ENCODE results near the gene IDE.

The IDE gene

GRCh38 chr10:92434385-92434784 lies 139.5 kb downstream of the IDE start:
- H3K14ac ChIP-seq (ENCODE audit: low read length in 2 of 2) = no peak overlapping the region
- H2BK12ac ChIP-seq (ENCODE audit: low read length in 2 of 2) = no peak overlapping the region
- H3K4me2 ChIP-seq (ENCODE audit: low read length, poor library complexity, severe bottlenecking) = no peak overlapping the region
- no peak overlapping the region for H2AK5ac ChIP-seq (ENCODE audit: low read length, severe bottlenecking)
- H3K23ac ChIP-seq (ENCODE audit: low read length in 2 of 2) = no peak overlapping the region
- WGBS = 95% methylated on average over 4 of the region's 4 CpGs
- no peak overlapping the region for H2AFZ ChIP-seq (ENCODE audit: low read depth, low read length)
- no peak overlapping the region for H3K4ac ChIP-seq (ENCODE audit: low read depth in 1 of 2, low read length in 2 of 2)
- H3K36me3 ChIP-seq (ENCODE audit: control insufficient read depth in 1 of 2, insufficient read depth in 2 of 2, low read depth in 1 of 2, low read length in 2 of 2) = no peaks in the 10 kb centered on the region
- DNase-seq = no peak
- no peaks in the 10 kb centered on the region for H3K4me1 ChIP-seq (ENCODE audit: control insufficient read depth, insufficient read depth, low read depth, low read length)
- H3K18ac ChIP-seq (ENCODE audit: low read depth in 1 of 2, low read length in 2 of 2) = no peak overlapping the region
- no peak overlapping the region for H4K8ac ChIP-seq (ENCODE audit: low read length)
- H3K9me3 ChIP-seq (ENCODE audit: control insufficient read depth, low read length) = no peaks in the 10 kb centered on the region
- no peak overlapping the region for H2BK5ac ChIP-seq (ENCODE audit: low read depth, low read length, poor library complexity, severe bottlenecking)
- H3K4me3 ChIP-seq (ENCODE audit: insufficient read depth in 1 of 2, low read depth in 1 of 2, low read length in 2 of 2) = no peak overlapping the region
- H3K79me1 ChIP-seq (replicated peaks; ENCODE audit: low read length, poor library complexity, severe bottlenecking) = no peaks in the 10 kb centered on the region
- H2BK15ac ChIP-seq (ENCODE audit: low read depth, poor library complexity, severe bottlenecking) = no peak overlapping the region
- no peak overlapping the region for H3K27ac ChIP-seq (ENCODE audit: low read length, poor library complexity, severe bottlenecking)
- H3K27me3 ChIP-seq (ENCODE audit: control insufficient read depth in 1 of 2, insufficient read depth in 1 of 2, low read length in 2 of 2) = no peaks in the 10 kb centered on the region
- H4K91ac ChIP-seq (ENCODE audit: low read length) = no peak overlapping the region
- no peak overlapping the region for H2BK120ac ChIP-seq (ENCODE audit: low read depth, low read length)
- H3K9ac ChIP-seq (ENCODE audit: low read length) = no peak overlapping the region

GRCh38 chr10:92432596-92432995 lies 141.3 kb downstream of the IDE start:
- H3K27me3 ChIP-seq (ENCODE audit: control insufficient read depth in 1 of 2, insufficient read depth in 1 of 2, low read length in 2 of 2) = no peaks in the 10 kb centered on the region
- H2AFZ ChIP-seq (ENCODE audit: low read depth, low read length) = no peak overlapping the region
- H4K91ac ChIP-seq (ENCODE audit: low read length) = no peak overlapping the region
- no peaks in the 10 kb centered on the region for H3K4me1 ChIP-seq (ENCODE audit: control insufficient read depth, insufficient read depth, low read depth, low read length)
- DNase-seq = no peak
- H2BK12ac ChIP-seq (ENCODE audit: low read length in 2 of 2) = no peak overlapping the region
- H3K18ac ChIP-seq (ENCODE audit: low read depth in 1 of 2, low read length in 2 of 2) = no peak overlapping the region
- no peak overlapping the region for H3K9ac ChIP-seq (ENCODE audit: low read length)
- no peak overlapping the region for H2BK15ac ChIP-seq (ENCODE audit: low read depth, poor library complexity, severe bottlenecking)
- no peak overlapping the region for H3K4me2 ChIP-seq (ENCODE audit: low read length, poor library complexity, severe bottlenecking)
- no peak overlapping the region for H2AK5ac ChIP-seq (ENCODE audit: low read length, severe bottlenecking)
- no peak overlapping the region for H3K23ac ChIP-seq (ENCODE audit: low read length in 2 of 2)
- no peak overlapping the region for H3K4ac ChIP-seq (ENCODE audit: low read depth in 1 of 2, low read length in 2 of 2)
- H3K27ac ChIP-seq (ENCODE audit: low read length, poor library complexity, severe bottlenecking) = no peak overlapping the region
- WGBS = 86% methylated on average over 3 of the region's 4 CpGs
- no peaks in the 10 kb centered on the region for H3K9me3 ChIP-seq (ENCODE audit: control insufficient read depth, low read length)
- H2BK120ac ChIP-seq (ENCODE audit: low read depth, low read length) = no peak overlapping the region
- no peaks in the 10 kb centered on the region for H3K79me1 ChIP-seq (replicated peaks; ENCODE audit: low read length, poor library complexity, severe bottlenecking)
- no peak overlapping the region for H4K8ac ChIP-seq (ENCODE audit: low read length)
- H3K14ac ChIP-seq (ENCODE audit: low read length in 2 of 2) = no peak overlapping the region
- no peak overlapping the region for H2BK5ac ChIP-seq (ENCODE audit: low read depth, low read length, poor library complexity, severe bottlenecking)
- no peak overlapping the region for H3K4me3 ChIP-seq (ENCODE audit: insufficient read depth in 1 of 2, low read depth in 1 of 2, low read length in 2 of 2)
- H3K36me3 ChIP-seq (ENCODE audit: control insufficient read depth in 1 of 2, insufficient read depth in 2 of 2, low read depth in 1 of 2, low read length in 2 of 2) = no peaks in the 10 kb centered on the region

DNA sequence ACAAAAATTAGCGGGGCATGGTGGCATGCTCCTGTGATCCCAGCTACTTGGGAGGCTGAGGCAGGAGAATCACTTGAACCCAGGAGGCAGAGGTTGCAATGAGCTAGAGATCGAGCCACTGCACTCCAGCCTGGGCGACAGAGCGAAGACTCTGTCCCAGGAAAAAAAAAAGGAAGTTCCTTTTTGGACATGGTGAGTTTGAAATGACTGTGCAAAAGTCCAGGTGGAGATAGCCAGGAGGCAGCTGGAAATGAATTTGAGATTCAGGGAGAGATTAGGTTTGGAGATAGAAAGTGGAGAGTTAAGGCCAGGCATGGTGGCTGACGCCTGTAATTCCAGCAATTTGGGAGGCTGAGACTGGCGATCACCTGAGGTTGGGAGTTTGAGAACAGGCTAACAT lies 143.8 kb downstream of the IDE start:
- Histone ChIP-seq H3K27me3 (ENCODE audit: control insufficient read depth in 1 of 2, insufficient read depth in 1 of 2, low read length in 2 of 2) (no peaks in the 10 kb centered on the region), H3K27ac (ENCODE audit: low read length, poor library complexity, severe bottlenecking) (no peak overlapping the region), H4K8ac (ENCODE audit: low read length) (no peak overlapping the region), H3K9me3 (ENCODE audit: control insufficient read depth, low read length) (no peaks in the 10 kb centered on the region), H2BK5ac (ENCODE audit: low read depth, low read length, poor library complexity, severe bottlenecking) (no peak overlapping the region), H3K14ac (ENCODE audit: low read length in 2 of 2) (no peak overlapping the region), H3K18ac (ENCODE audit: low read depth in 1 of 2, low read length in 2 of 2) (no peak overlapping the region), H3K4me3 (ENCODE audit: insufficient read depth in 1 of 2, low read depth in 1 of 2, low read length in 2 of 2) (no peak overlapping the region), H3K36me3 (ENCODE audit: control insufficient read depth in 1 of 2, insufficient read depth in 2 of 2, low read depth in 1 of 2, low read length in 2 of 2) (no peaks in the 10 kb centered on the region), H2BK120ac (ENCODE audit: low read depth, low read length) (no peak overlapping the region), H4K91ac (ENCODE audit: low read length) (no peak overlapping the region), H3K79me1 (replicated peaks; ENCODE audit: low read length, poor library complexity, severe bottlenecking) (no peaks in the 10 kb centered on the region), H3K23ac (ENCODE audit: low read length in 2 of 2) (no peak overlapping the region), H2AK5ac (ENCODE audit: low read length, severe bottlenecking) (no peak overlapping the region), H3K4me1 (ENCODE audit: control insufficient read depth, insufficient read depth, low read depth, low read length) (no peaks in the 10 kb centered on the region), H2BK15ac (ENCODE audit: low read depth, poor library complexity, severe bottlenecking) (no peak overlapping the region), H3K4ac (ENCODE audit: low read depth in 1 of 2, low read length in 2 of 2) (no peak overlapping the region), H2AFZ (ENCODE audit: low read depth, low read length) (no peak overlapping the region), H3K4me2 (ENCODE audit: low read length, poor library complexity, severe bottlenecking) (no peak overlapping the region), H3K9ac (ENCODE audit: low read length) (no peak overlapping the region), H2BK12ac (ENCODE audit: low read length in 2 of 2) (no peak overlapping the region)
- no peak for DNase-seq
- WGBS = 92% methylated on average over 5 of the region's 6 CpGs

DNA sequence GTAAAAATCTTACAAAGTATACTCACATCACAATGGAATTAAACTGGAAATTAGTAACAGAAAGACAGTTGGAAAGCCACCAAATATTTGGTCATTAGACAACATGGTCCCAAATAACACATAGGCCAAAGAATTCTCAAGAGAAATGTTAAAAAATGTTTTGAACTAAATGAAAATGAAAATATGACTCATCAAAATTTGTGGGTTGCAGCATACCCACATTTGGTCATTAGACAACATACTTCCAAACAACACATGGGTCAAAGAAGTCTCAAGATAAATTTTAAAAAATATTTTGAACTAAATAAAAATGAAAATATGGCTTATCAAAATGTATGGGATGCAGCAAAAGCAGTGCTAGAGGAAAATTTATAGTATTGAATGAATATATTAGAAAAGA lies 152.3 kb downstream of the IDE start:
- peaks cover 12% of the 10 kb centered on the region for H3K9me3 ChIP-seq (ENCODE audit: control insufficient read depth, low read length)
- H2BK120ac ChIP-seq (ENCODE audit: low read depth, low read length) = no peak overlapping the region
- H3K4me3 ChIP-seq (ENCODE audit: insufficient read depth in 1 of 2, low read depth in 1 of 2, low read length in 2 of 2) = no peak overlapping the region
- H3K79me1 ChIP-seq (replicated peaks; ENCODE audit: low read length, poor library complexity, severe bottlenecking) = no peaks in the 10 kb centered on the region
- DNase-seq = no peak
- no peaks in the 10 kb centered on the region for H3K4me1 ChIP-seq (ENCODE audit: control insufficient read depth, insufficient read depth, low read depth, low read length)
- no peak overlapping the region for H3K4me2 ChIP-seq (ENCODE audit: low read length, poor library complexity, severe bottlenecking)
- H3K4ac ChIP-seq (ENCODE audit: low read depth in 1 of 2, low read length in 2 of 2) = no peak overlapping the region
- no peak overlapping the region for H2BK15ac ChIP-seq (ENCODE audit: low read depth, poor library complexity, severe bottlenecking)
- no peak overlapping the region for H3K14ac ChIP-seq (ENCODE audit: low read length in 2 of 2)
- no peak overlapping the region for H2AFZ ChIP-seq (ENCODE audit: low read depth, low read length)
- H2BK5ac ChIP-seq (ENCODE audit: low read depth, low read length, poor library complexity, severe bottlenecking) = no peak overlapping the region
- peaks cover 0 to 33% of the 10 kb centered on the region in 2 experiments for H3K27me3 ChIP-seq (ENCODE audit: control insufficient read depth in 1 of 2, insufficient read depth in 1 of 2, low read length in 2 of 2)
- no peak overlapping the region for H3K9ac ChIP-seq (ENCODE audit: low read length)
- H2AK5ac ChIP-seq (ENCODE audit: low read length, severe bottlenecking) = no peak overlapping the region
- H3K27ac ChIP-seq (ENCODE audit: low read length, poor library complexity, severe bottlenecking) = no peak overlapping the region
- no peaks in the 10 kb centered on the region for H3K36me3 ChIP-seq (ENCODE audit: control insufficient read depth in 1 of 2, insufficient read depth in 2 of 2, low read depth in 1 of 2, low read length in 2 of 2)
- no peak overlapping the region for H4K91ac ChIP-seq (ENCODE audit: low read length)
- no peak overlapping the region for H3K18ac ChIP-seq (ENCODE audit: low read depth in 1 of 2, low read length in 2 of 2)
- H4K8ac ChIP-seq (ENCODE audit: low read length) = no peak overlapping the region
- H3K23ac ChIP-seq (ENCODE audit: low read length in 2 of 2) = no peak overlapping the region
- H2BK12ac ChIP-seq (ENCODE audit: low read length in 2 of 2) = no peak overlapping the region
